ENCODE measurements around the gene CKMT2. TPM values are rescaled to one million over a fixed set of nuclear protein-coding genes. Genes with fewer than 3 reads are reported as not detected.

CKMT2 gene
- total RNA-seq, 1 donor, result 1.0 TPM

DNA sequence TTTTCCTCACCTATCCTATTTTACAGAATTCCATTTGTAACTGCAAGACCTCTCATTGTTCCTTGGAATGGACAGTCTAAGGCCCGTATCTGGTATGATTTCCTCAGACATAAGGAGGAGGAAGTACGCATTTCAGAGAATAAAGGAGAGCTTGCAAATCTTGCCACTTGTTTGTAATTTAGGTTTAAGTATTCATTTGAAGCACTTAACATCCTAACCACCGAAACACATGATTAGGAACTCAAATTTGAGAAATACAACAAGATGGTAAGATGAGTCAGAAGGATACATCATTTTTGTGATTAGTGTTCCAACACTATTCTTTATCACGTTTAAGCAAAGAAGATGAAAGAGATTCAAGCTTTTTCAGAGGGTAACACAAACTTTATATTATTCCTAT is 64.4 kb downstream of the CKMT2 start:
- Histone ChIP-seq H3K4me3 (ENCODE audit: low read length) (no peak overlapping the region), H3K4me1 (ENCODE audit: insufficient read depth, low read length) (peaks cover 28% of the 10 kb centered on the region), H3K27me3 (ENCODE audit: insufficient read depth, low read length) (no peaks in the 10 kb centered on the region), H3K9me3 (ENCODE audit: low read depth, low read length) (peaks cover 12% of the 10 kb centered on the region)

GRCh38 chr5:81300921-81301270 is 67.8 kb downstream of the CKMT2 start:
- H3K4me3 ChIP-seq (ENCODE audit: low read length), result peak overlapping the region; percentile 74

GRCh38 chr5:81301271-81302015 is 68.3 kb downstream of the CKMT2 start, which contains the start of gene ZCCHC9:
TSS of gene ZCCHC9 (plus strand) at chr5:81301587. CDS start at chr5:81304758, 3,171 bp downstream.
- Histone ChIP-seq H3K27me3 (ENCODE audit: insufficient read depth, low read length) (no peaks in the 10 kb centered on the region), H3K4me3 (ENCODE audit: low read length) (peak within 1 kb of the TSS; percentile 74), H3K9me3 (ENCODE audit: low read depth, low read length) (no peaks in the 10 kb centered on the region), H3K4me1 (ENCODE audit: insufficient read depth, low read length) (peaks cover 28% of the 10 kb centered on the region)

More at GRCh38 chr5:81300921-81301270, 67.8 kb downstream of the CKMT2 start:
- H3K4me1 ChIP-seq (ENCODE audit: insufficient read depth, low read length), result peaks cover 28% of the 10 kb centered on the region
- no peaks in the 10 kb centered on the region for H3K27me3 ChIP-seq (ENCODE audit: insufficient read depth, low read length)
- H3K9me3 ChIP-seq (ENCODE audit: low read depth, low read length), result no peaks in the 10 kb centered on the region

- H3K27me3 ChIP-seq (ENCODE audit: insufficient read depth, low read length), result no peaks in the 10 kb centered on the region
- H3K9me3 ChIP-seq (ENCODE audit: low read depth, low read length), result no peaks in the 10 kb centered on the region
- peaks cover 28% of the 10 kb centered on the region for H3K4me1 ChIP-seq (ENCODE audit: insufficient read depth, low read length)
- no peak overlapping the region for H3K4me3 ChIP-seq (ENCODE audit: low read length)
These were observed 69.5 kb downstream of the CKMT2 start for GRCh38 chr5:81302596-81302995.

GRCh38 chr5:81303563-81303962 is 70.4 kb downstream of the CKMT2 start:
- no peak overlapping the region for H3K4me3 ChIP-seq (ENCODE audit: low read length)
- no peaks in the 10 kb centered on the region for H3K9me3 ChIP-seq (ENCODE audit: low read depth, low read length)
- H3K27me3 ChIP-seq (ENCODE audit: insufficient read depth, low read length), result no peaks in the 10 kb centered on the region
- H3K4me1 ChIP-seq (ENCODE audit: insufficient read depth, low read length), result peaks cover 28% of the 10 kb centered on the region

DNA sequence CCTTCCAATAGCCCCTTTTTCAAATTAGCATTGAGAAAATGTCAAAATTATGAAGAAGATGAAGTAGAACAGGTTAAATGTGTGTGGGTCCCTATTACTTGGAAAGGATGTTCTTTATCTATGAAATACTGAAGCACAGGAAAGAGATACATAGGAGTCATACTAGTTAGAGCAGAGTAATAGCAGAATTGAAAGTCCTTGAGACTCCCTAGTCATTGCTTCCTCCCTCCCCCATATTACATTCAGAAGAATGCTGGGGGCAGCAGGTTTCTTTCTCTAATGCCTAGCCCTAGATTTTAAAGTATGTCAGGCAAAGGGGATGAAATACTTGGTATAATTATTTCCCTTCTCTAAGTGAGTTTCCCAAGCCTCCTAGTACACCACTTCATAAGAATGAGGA is 72.7 kb downstream of the CKMT2 start:
- peaks cover 11% of the 10 kb centered on the region for H3K4me1 ChIP-seq (ENCODE audit: insufficient read depth, low read length)

GRCh38 chr5:81308836-81309235 is 75.7 kb downstream of the CKMT2 start:
- Histone ChIP-seq H3K27me3 (ENCODE audit: insufficient read depth, low read length) (no peaks in the 10 kb centered on the region), H3K4me1 (ENCODE audit: insufficient read depth, low read length) (no peaks in the 10 kb centered on the region), H3K4me3 (ENCODE audit: low read length) (no peak overlapping the region), H3K9me3 (ENCODE audit: low read depth, low read length) (no peaks in the 10 kb centered on the region)

More for the DNA sequence above, 72.7 kb downstream of the CKMT2 start:
- Histone ChIP-seq H3K4me3 (ENCODE audit: low read length) (no peak overlapping the region), H3K27me3 (ENCODE audit: insufficient read depth, low read length) (no peaks in the 10 kb centered on the region), H3K9me3 (ENCODE audit: low read depth, low read length) (no peaks in the 10 kb centered on the region)

- Histone ChIP-seq H3K4me3 (ENCODE audit: low read length) (no peak overlapping the region), H3K4me1 (ENCODE audit: insufficient read depth, low read length) (no peaks in the 10 kb centered on the region), H3K9me3 (ENCODE audit: low read depth, low read length) (no peaks in the 10 kb centered on the region), H3K27me3 (ENCODE audit: insufficient read depth, low read length) (no peaks in the 10 kb centered on the region)
These were observed 77.4 kb downstream of the CKMT2 start for GRCh38 chr5:81310402-81311063.

DNA sequence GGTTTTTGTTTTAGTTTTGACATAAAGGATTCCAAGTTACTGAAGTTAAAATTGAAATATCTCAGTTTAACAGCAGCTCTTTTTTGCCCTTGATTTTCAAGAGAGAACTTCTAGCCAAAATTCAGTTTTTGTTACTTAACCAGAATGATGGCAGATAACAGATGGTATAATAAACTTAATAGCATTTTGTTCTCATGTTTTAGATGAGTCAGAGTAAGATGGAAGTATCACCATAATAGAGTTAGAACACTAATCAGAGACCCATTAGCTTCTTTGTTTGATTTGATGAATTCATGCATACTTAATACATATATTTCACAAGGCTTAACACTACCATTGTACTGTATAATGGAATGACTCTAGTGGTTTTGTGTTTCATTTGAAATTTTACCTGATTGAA is 80.2 kb downstream of the CKMT2 start:
- Histone ChIP-seq H3K9me3 (ENCODE audit: low read depth, low read length) (no peaks in the 10 kb centered on the region), H3K27me3 (ENCODE audit: insufficient read depth, low read length) (no peaks in the 10 kb centered on the region), H3K4me1 (ENCODE audit: insufficient read depth, low read length) (no peaks in the 10 kb centered on the region), H3K4me3 (ENCODE audit: low read length) (no peak overlapping the region)

DNA sequence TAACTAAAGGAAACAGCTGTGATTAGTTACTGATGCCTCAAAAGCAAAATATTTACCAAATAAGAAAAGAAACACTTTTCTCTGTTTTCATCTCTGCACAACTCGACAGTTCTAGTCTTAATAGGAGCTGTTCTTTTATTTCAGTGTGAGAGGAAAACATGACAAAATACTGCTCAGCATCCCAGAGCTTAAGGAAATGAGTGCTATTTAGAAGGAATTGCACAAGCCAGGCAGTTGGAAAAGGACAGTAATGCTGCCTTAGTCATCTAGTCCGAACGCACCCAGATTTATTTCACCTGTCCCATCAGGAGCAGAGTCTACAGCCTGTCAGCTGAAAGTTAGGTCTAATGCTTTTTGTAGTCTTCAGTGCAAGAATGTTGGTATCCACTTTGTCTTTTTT is 80.6 kb downstream of the CKMT2 start:
- Histone ChIP-seq H3K27me3 (ENCODE audit: insufficient read depth, low read length) (no peaks in the 10 kb centered on the region), H3K4me3 (ENCODE audit: low read length) (no peak overlapping the region), H3K4me1 (ENCODE audit: insufficient read depth, low read length) (no peaks in the 10 kb centered on the region), H3K9me3 (ENCODE audit: low read depth, low read length) (no peaks in the 10 kb centered on the region)

DNA sequence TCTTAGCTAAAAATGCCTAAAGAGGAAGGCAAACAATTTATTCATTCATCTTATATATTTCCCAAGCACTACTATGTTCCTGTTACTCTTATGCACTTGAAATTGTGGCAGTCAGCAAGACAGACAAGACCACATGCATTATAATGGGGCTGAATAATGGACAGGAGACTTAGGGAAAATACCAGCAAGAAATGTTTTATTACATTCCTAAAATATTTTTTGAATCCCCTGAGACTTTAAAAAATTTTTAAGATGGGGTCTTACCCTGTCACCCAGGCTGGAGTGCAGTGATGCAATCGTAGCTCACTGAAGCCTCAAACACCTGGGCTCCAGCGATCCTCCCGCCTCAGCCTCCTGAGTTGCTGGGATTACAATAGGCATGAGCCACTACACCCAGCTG is 81.5 kb downstream of the CKMT2 start:
- no peaks in the 10 kb centered on the region for H3K9me3 ChIP-seq (ENCODE audit: low read depth, low read length)
- H3K27me3 ChIP-seq (ENCODE audit: insufficient read depth, low read length), result no peaks in the 10 kb centered on the region
- no peak overlapping the region for H3K4me3 ChIP-seq (ENCODE audit: low read length)

GRCh38 chr5:81315336-81315735 is 82.2 kb downstream of the CKMT2 start:
- H3K4me1 ChIP-seq (ENCODE audit: insufficient read depth, low read length), result no peaks in the 10 kb centered on the region
- no peak overlapping the region for H3K4me3 ChIP-seq (ENCODE audit: low read length)
- no peaks in the 10 kb centered on the region for H3K27me3 ChIP-seq (ENCODE audit: insufficient read depth, low read length)
- no peaks in the 10 kb centered on the region for H3K9me3 ChIP-seq (ENCODE audit: low read depth, low read length)

More for the DNA sequence above, 81.5 kb downstream of the CKMT2 start:
- H3K4me1 ChIP-seq (ENCODE audit: insufficient read depth, low read length), result no peaks in the 10 kb centered on the region

DNA sequence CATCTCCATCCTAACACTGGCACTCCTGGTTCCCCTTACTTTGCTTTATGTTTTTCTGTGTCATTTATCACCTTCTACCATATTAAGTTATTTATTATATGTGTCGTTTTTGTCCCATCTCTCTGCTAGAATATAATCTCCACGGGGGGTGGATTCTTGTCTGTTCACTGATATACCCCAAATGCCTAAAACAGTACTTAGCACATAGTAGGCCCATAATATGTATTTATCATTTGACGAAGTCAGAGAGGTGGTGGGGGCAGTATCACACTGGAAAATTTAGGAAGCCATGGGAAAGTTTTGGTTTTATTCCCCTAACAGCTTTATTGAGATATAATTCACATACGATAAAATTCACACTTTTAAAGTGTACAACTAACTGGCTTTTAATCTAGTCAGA is 82.7 kb downstream of the CKMT2 start:
- H3K27me3 ChIP-seq (ENCODE audit: insufficient read depth, low read length), result no peaks in the 10 kb centered on the region

More for the DNA sequence above, 82.7 kb downstream of the CKMT2 start:
- H3K4me3 ChIP-seq (ENCODE audit: low read length), result no peak overlapping the region
- H3K4me1 ChIP-seq (ENCODE audit: insufficient read depth, low read length), result no peaks in the 10 kb centered on the region
- H3K9me3 ChIP-seq (ENCODE audit: low read depth, low read length), result no peaks in the 10 kb centered on the region

All from mononuclear cell (primary cell).